OCI-M2 (cell line): ENCODE data around the gene FIZ1.

Source experiments
- DNase-seq: peaks from one replicate; lab custom pipeline; 2025; ENCODE audit not compliant: unreplicated experiment; lab: John Stamatoyannopoulos, UW

FIZ1 gene

DNA sequence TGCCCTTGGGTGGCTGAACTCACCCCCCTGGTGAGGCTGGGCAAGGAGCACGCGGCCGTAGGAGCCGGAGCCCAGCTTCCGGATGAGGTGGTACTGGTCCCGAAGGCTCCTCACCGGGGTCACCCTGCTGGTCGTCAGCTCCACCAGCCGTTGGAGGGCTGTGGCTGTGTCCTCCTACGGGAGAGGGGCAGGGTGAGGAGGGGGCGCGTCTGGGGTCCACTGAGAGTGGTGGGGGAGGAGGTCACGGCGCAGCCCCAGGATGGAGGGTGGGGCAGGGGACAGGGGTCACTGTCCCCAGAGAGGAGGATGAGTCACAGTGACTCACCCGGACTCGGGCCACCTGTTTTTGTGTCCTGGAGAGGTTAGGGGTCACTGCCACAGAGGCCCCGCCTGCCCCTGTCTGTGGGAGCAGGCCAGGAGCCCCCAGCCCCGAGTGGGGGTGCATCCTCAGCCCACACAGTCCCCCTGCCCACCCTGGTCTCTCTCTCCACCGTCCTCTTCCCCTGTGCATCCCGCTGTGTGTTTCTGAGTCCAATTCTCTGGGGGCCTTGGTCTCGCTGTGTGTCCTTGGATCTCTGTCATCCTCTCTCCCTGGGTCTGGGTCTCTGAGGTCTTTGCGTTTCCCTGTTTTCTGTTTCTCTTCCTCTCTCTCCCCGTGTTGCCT lies 54.4 kb downstream of the FIZ1 start:
- no peak for DNase-seq

- no peak for DNase-seq
Observed at GRCh38 chr19:55544014-55544413, 55.3 kb downstream of the FIZ1 start.

- DNase-seq = no peak
Observed at GRCh38 chr19:55543567-55543966, 55.8 kb downstream of the FIZ1 start.

DNA sequence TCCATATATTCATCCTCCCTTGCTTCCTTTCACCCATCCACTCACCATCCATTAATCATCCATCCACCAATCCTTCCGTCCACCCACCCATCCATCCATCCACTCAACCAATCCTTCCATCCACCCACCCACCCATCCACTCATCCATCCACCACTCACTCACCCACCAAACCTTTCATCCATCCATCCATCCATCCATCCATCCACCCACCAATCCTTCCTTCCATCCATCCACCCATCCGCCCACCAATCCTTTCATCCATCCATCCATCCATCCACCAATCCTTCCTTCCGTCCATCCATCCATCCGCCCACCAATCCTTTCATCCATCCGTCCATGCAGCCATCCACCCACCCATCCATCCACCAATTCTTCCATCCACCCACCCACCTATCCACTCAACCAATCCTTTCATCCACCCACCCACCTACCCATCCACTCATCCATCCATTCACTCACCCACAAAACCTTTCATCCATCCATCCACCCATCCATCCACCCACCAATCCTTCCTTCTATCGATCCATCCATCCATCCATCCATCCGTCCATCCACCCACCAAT lies 56.9 kb downstream of the FIZ1 start:
- DNase-seq = no peak
